ENCODE measurements around the gene ZMAT5.
A peak's percentile ranks its signal among the peaks of the same experiment; 100 is the strongest.
"Not testable (repeated sequence)": the region's sequence is repeated elsewhere in the genome, so short reads cannot be mapped to it uniquely, and the experiment has no call there.

The ZMAT5 gene

DNA sequence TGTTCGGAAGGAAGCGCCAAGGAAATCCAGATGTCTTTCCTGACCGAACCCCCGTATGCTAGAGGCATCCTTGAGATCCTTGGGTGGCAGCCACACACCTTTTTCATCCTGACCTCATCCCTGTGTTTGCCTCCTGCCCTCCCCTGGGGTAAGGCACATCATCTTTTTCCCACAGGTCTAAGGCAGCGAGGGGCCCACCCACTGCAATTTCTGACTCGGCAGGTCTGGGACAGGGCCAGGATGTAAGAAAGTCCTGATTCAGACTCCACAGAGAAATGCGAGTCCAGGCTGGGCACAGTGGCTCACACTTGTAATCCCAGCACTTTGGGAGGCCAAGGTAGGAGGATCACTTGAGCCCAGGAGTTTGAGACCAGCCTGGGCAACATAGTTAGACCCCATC is 10.5 kb downstream of the ZMAT5 start (continued):
- TF ChIP-seq ZNF529 (tag by site-specific recombination; IDR thresholded peaks at IDR 0.05; ENCODE audit: insufficient replicate concordance), result no peak
- no peak for TF ChIP-seq ZNF26 (tag by site-specific recombination; IDR thresholded peaks at IDR 0.05)
- no peak for TF ChIP-seq ZNF133 (tag by site-specific recombination; IDR thresholded peaks at IDR 0.05)
- TF ChIP-seq ZBTB17 (tag by site-specific recombination; IDR thresholded peaks at IDR 0.05), result peak; percentile 29; the same call in 1 of the 2 replicates
- TF ChIP-seq ZNF121 (tag by site-specific recombination; IDR thresholded peaks at IDR 0.05), result peak; percentile 90
- no peak for TF ChIP-seq ZNF2 (tag by site-specific recombination; IDR thresholded peaks at IDR 0.05)
- 0 out of 2 replicates have a peak, but pooled peaks have one; percentile 25 for TF ChIP-seq KLF1 (tag by site-specific recombination; IDR thresholded peaks at IDR 0.05)
- no peak for TF ChIP-seq REPIN1 (tag by site-specific recombination; IDR thresholded peaks at IDR 0.05; ENCODE audit: low read depth)
- no peak for TF ChIP-seq HOXA7 (CRISPR knock-in tag; IDR thresholded peaks at IDR 0.05; ENCODE audit: borderline replicate concordance)
- 0 out of 2 replicates have a peak, but pooled peaks have one; percentile 30 for TF ChIP-seq GLIS1 (tag by site-specific recombination; IDR thresholded peaks at IDR 0.05)
- no peak for TF ChIP-seq ZNF157 (tag by site-specific recombination; IDR thresholded peaks at IDR 0.05)

GRCh38 chr22:29755889-29756288 is 10.9 kb downstream of the ZMAT5 start:
- TF ChIP-seq GLIS2 (tag by site-specific recombination; IDR thresholded peaks at IDR 0.05), result no peak
- TF ChIP-seq SCRT1 (tag by site-specific recombination; IDR thresholded peaks at IDR 0.05; ENCODE audit: borderline replicate concordance), result no peak
- TF ChIP-seq KLF1 (tag by site-specific recombination; IDR thresholded peaks at IDR 0.05), result no peak
- TF ChIP-seq ZBTB17 (tag by site-specific recombination; IDR thresholded peaks at IDR 0.05), result no peak
- TF ChIP-seq, protein P1, sequence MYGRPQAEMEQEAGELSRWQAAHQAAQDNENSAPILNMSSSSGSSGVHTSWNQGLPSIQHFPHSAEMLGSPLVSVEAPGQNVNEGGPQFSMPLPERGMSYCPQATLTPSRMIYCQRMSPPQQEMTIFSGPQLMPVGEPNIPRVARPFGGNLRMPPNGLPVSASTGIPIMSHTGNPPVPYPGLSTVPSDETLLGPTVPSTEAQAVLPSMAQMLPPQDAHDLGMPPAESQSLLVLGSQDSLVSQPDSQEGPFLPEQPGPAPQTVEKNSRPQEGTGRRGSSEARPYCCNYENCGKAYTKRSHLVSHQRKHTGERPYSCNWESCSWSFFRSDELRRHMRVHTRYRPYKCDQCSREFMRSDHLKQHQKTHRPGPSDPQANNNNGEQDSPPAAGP (tag by site-specific recombination; IDR thresholded peaks at IDR 0.05), result no peak
- TF ChIP-seq YY1 (tag by site-specific recombination; IDR thresholded peaks at IDR 0.05), result no peak
- TF ChIP-seq FEZF1 (tag by site-specific recombination; IDR thresholded peaks at IDR 0.05), result no peak
- no peak for TF ChIP-seq SP7 (tag by site-specific recombination; IDR thresholded peaks at IDR 0.05)
- TF ChIP-seq HIC1 (tag by site-specific recombination; IDR thresholded peaks at IDR 0.05), result no peak
- no peak for TF ChIP-seq ZNF394 (tag by site-specific recombination; IDR thresholded peaks at IDR 0.05; ENCODE audit: borderline replicate concordance)
- TF ChIP-seq ZNF223 (tag by site-specific recombination; IDR thresholded peaks at IDR 0.05), result no peak
- TF ChIP-seq ZNF146 (tag by site-specific recombination; IDR thresholded peaks at IDR 0.05), result no peak
- TF ChIP-seq ZNF549 (tag by site-specific recombination; IDR thresholded peaks at IDR 0.05), result no peak
- Histone ChIP-seq H3K9me3 (ENCODE audit: control insufficient read depth, insufficient read depth, low read depth, low read length) (no peaks in the 10 kb centered on the region), H3K4me3 (ENCODE audit: low read depth, low read length) (no peak overlapping the region), H3K36me3 (ENCODE audit: control insufficient read depth in 2 of 2, insufficient read depth in 1 of 2, low read length in 2 of 2) (no peaks in the 10 kb centered on the region; a peak in 1 of 3 replicates), H3K4me1 (ENCODE audit: control insufficient read depth, insufficient read depth, low read length) (peaks cover 2% of the 10 kb centered on the region; the same call in 1 of the 2 replicates), H3K27ac (ENCODE audit: extremely low read depth, low read depth, low read length) (no peak overlapping the region)
- ChIA-PET POLR2A (interaction anchor here (1.6 kb wide), 1 partner anchor 10 kb away, joined by 5 read pairs; the partner anchor contains the start of gene ZMAT5), CTCF (interaction anchor here (0.7 kb wide), 1 partner anchor 120 kb away, joined by 5 read pairs; no protein-coding TSS in a partner anchor)

- POLR2A ChIA-PET, result interaction anchor here (1.0 kb wide), 1 partner anchor 10 kb away, joined by 3 read pairs; no protein-coding TSS in a partner anchor
- not testable (repeated sequence) for H3K9me3 ChIP-seq (ENCODE audit: control insufficient read depth, insufficient read depth, low read depth, low read length); H3K4me3 ChIP-seq (ENCODE audit: low read depth, low read length); H3K4me1 ChIP-seq (ENCODE audit: control insufficient read depth, insufficient read depth, low read length); H3K36me3 ChIP-seq (ENCODE audit: control insufficient read depth in 2 of 2, insufficient read depth in 1 of 2, low read length in 2 of 2); H3K27ac ChIP-seq (ENCODE audit: extremely low read depth, low read depth, low read length)
- CTCF ChIA-PET, result interaction anchor here (0.6 to 0.7 kb wide), 2 partner anchors 66 to 119 kb away, joined by 3 to 5 read pairs; no protein-coding TSS in a partner anchor
These were observed 12.0 kb downstream of the ZMAT5 start for GRCh38 chr22:29754658-29755395.

All from HEK293 (cell line).